ENCODE measurements around the gene S100A11. TPM values are rescaled to one million over a fixed set of nuclear protein-coding genes. Genes with fewer than 3 reads are reported as not detected.
A peak's percentile ranks its signal among the peaks of the same experiment; 100 is the strongest.

The S100A11 gene
- total RNA-seq, 3 donors from 2014 or later (not counting 1 experiment from before 2014, with no cell fraction given), result 70.5 to 114 (median 88.9) TPM

DNA sequence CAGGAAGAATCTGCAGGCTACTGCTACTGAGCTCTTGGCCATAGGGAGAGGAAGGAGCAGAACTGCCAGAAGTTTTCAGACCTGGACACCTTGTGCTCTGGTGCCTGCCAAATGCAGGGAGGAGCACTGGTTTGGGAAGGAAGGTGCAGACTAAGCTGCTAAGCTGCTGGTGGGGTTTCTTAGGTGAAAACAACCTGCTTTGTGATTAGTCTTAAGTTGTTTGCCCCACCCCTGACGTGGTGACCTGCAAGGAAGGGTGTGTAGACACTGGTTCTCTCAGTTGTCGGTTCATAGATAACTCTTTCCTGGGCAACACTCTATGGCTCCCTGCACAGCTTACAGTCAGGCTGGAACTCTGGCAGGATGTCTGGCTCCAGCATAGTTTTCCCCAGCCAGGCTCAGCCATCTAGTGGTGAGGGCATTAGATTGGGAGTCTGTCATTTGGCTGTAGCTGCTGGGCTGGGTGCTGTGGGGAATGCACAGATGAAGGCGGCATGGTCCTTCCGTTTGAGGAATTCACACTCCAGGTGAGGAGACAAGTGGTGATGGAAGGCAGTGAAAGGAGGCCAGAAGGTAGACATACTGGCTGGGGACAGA, 32.9 kb downstream of the S100A11 start:
- TF ChIP-seq, protein P1, sequence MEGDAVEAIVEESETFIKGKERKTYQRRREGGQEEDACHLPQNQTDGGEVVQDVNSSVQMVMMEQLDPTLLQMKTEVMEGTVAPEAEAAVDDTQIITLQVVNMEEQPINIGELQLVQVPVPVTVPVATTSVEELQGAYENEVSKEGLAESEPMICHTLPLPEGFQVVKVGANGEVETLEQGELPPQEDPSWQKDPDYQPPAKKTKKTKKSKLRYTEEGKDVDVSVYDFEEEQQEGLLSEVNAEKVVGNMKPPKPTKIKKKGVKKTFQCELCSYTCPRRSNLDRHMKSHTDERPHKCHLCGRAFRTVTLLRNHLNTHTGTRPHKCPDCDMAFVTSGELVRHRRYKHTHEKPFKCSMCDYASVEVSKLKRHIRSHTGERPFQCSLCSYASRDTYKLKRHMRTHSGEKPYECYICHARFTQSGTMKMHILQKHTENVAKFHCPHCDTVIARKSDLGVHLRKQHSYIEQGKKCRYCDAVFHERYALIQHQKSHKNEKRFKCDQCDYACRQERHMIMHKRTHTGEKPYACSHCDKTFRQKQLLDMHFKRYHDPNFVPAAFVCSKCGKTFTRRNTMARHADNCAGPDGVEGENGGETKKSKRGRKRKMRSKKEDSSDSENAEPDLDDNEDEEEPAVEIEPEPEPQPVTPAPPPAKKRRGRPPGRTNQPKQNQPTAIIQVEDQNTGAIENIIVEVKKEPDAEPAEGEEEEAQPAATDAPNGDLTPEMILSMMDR (IDR thresholded peaks at IDR 0.05), result no peak
- no peak overlapping the region for H3K4me3 ChIP-seq (ENCODE audit: low read length)
- intact Hi-C loops (cut with micrococcal nuclease), result no loop called here
- ATAC-seq (no peak), DNase-seq (no peak)
- H3K9me3 Mint-ChIP-seq, result no peaks in the 10 kb centered on the region
- H3K4me1 Mint-ChIP-seq, result no peaks in the 10 kb centered on the region
- 77% methylated on average over 4 of the region's 4 CpGs for WGBS (ENCODE audit: insufficient coverage)
- no peaks in the 10 kb centered on the region for H3K36me3 Mint-ChIP-seq
- peaks cover 7% of the 10 kb centered on the region for H3K4me1 ChIP-seq (ENCODE audit: control insufficient read depth, insufficient read depth, low read length)
- no peak overlapping the region for H3K27ac ChIP-seq (ENCODE audit: low read length)
- H3K36me3 ChIP-seq (ENCODE audit: control insufficient read depth, insufficient read depth, low read length), result no peaks in the 10 kb centered on the region
- no peaks in the 10 kb centered on the region for H3K9me3 ChIP-seq (ENCODE audit: control insufficient read depth, insufficient read depth, low read length)
- H3K4me3 Mint-ChIP-seq, result no peak overlapping the region
- no peak overlapping the region for H3K27ac Mint-ChIP-seq
- H3K27me3 ChIP-seq (ENCODE audit: control insufficient read depth, insufficient read depth, low read length), result peaks cover 9% of the 10 kb centered on the region
- H3K27me3 Mint-ChIP-seq (ENCODE audit: low read depth in 2 of 2), result peaks cover 14 to 24% of the 10 kb centered on the region in 2 donors

DNA sequence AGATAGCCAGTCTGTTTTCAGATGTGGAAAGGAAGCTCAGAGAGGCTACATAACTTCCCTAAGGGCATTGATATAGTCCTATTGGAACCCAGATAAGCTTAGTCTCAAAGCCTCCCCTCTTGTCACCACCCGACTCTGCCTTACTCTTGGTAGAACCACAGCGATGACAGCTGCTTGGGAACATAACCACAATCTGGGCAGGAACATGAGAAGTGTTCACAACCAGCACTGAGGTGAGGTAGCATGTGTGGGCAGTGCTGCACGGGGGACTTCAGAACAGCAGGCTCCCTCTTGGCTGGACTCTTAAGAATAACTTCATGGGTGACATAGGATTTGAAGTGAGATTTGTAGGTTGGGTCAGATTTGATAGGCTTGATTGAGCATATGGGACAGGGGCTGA, 33.8 kb downstream of the S100A11 start:
- Histone ChIP-seq H3K4me3 (ENCODE audit: low read length) (no peak overlapping the region), H3K4me1 (ENCODE audit: control insufficient read depth, insufficient read depth, low read length) (peaks cover 7% of the 10 kb centered on the region), H3K27ac (ENCODE audit: low read length) (no peak overlapping the region), H3K27me3 (ENCODE audit: control insufficient read depth, insufficient read depth, low read length) (peaks cover 9% of the 10 kb centered on the region), H3K36me3 (ENCODE audit: control insufficient read depth, insufficient read depth, low read length) (no peaks in the 10 kb centered on the region), H3K9me3 (ENCODE audit: control insufficient read depth, insufficient read depth, low read length) (no peaks in the 10 kb centered on the region)
- 27% methylated on average over 3 of the region's 3 CpGs for WGBS (ENCODE audit: insufficient coverage)
- no peaks in the 10 kb centered on the region for H3K9me3 Mint-ChIP-seq
- no peaks in the 10 kb centered on the region for H3K4me1 Mint-ChIP-seq
- peaks cover 13 to 15% of the 10 kb centered on the region in 2 donors for H3K27me3 Mint-ChIP-seq (ENCODE audit: low read depth in 2 of 2)
- intact Hi-C loops (cut with micrococcal nuclease), result no loop called here
- no peaks in the 10 kb centered on the region for H3K36me3 Mint-ChIP-seq
- H3K27ac Mint-ChIP-seq, result no peak overlapping the region
- no peak overlapping the region for H3K4me3 Mint-ChIP-seq
- no peak for DNase-seq
- no peak for ATAC-seq
- TF ChIP-seq, protein P1 (IDR thresholded peaks at IDR 0.05), result no peak

DNA sequence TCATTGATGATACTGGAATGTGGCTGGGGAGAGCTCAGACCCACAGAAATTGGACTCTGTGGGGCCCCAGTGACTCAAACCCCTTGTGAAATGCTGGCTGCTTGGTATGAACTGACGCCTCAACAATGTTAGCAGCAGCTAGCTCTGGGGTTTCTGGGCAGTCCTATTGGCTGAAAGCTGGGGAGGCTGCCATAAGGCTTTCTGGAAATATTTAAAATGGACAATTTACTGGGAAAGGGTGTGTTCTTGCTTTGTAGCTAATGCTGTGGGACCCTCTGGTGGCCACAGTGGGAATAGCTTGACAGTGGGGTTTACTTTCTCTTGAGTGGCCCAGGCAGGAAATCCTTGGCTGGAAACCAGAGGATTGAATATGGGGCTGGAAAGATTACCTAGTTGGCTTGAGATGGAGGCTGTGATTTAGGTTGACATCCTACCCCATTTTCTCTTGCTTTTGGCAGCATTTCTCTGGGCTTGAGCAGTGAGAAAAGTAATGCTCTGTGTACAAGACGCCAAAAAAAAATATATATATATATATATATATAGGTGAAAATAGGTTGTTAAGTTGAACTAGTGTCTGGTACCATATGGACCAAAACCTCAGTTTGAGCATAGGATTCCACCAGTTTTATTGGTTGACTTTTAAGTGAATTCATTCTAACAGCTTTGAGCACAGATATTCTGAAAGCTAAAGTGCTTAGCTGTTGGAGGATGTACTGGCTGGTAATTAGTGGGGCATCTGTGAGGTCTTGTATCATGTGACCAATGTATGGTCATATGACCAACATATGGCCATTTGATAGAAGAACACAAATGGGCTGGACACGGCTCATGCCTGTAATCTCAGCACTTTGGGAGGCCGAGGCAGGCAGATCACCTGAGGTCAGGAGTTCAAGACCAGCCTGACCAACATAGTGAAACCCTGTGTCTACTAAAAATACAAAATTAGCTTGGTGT, 34.9 kb downstream of the S100A11 start:
- H3K27ac ChIP-seq (ENCODE audit: low read length), result no peak overlapping the region
- H3K9me3 Mint-ChIP-seq, result no peaks in the 10 kb centered on the region
- H3K27ac Mint-ChIP-seq, result no peak overlapping the region
- DNase-seq (peak; percentile 67 to 88), ATAC-seq (peak; percentile 72 to 85 (median 83))
- 78% methylated on average over 3 of the region's 4 CpGs for WGBS (ENCODE audit: insufficient coverage)
- TF ChIP-seq, protein P1 (IDR thresholded peaks at IDR 0.05), result peak; percentile 96
- peaks cover 12 to 15% of the 10 kb centered on the region in 2 donors for H3K27me3 Mint-ChIP-seq (ENCODE audit: low read depth in 2 of 2)
- H3K9me3 ChIP-seq (ENCODE audit: control insufficient read depth, insufficient read depth, low read length), result no peaks in the 10 kb centered on the region
- no peak overlapping the region for H3K4me3 ChIP-seq (ENCODE audit: low read length)
- H3K27me3 ChIP-seq (ENCODE audit: control insufficient read depth, insufficient read depth, low read length), result peaks cover 2% of the 10 kb centered on the region
- no peaks in the 10 kb centered on the region for H3K36me3 ChIP-seq (ENCODE audit: control insufficient read depth, insufficient read depth, low read length)
- no peak overlapping the region for H3K4me3 Mint-ChIP-seq
- H3K36me3 Mint-ChIP-seq, result no peaks in the 10 kb centered on the region
- no peaks in the 10 kb centered on the region for H3K4me1 Mint-ChIP-seq
- H3K4me1 ChIP-seq (ENCODE audit: control insufficient read depth, insufficient read depth, low read length), result peaks cover 7% of the 10 kb centered on the region
- intact Hi-C loops (cut with micrococcal nuclease), result loop anchor here (1.0 kb wide), 2 partner anchors 34 to 68 kb away; no protein-coding TSS in a partner anchor
